Measurements from ENCODE around the gene MYL11.

- TF ChIP-seq POLR2A (IDR thresholded peaks at IDR 0.05), result no peak
- TF ChIP-seq, protein P1, sequence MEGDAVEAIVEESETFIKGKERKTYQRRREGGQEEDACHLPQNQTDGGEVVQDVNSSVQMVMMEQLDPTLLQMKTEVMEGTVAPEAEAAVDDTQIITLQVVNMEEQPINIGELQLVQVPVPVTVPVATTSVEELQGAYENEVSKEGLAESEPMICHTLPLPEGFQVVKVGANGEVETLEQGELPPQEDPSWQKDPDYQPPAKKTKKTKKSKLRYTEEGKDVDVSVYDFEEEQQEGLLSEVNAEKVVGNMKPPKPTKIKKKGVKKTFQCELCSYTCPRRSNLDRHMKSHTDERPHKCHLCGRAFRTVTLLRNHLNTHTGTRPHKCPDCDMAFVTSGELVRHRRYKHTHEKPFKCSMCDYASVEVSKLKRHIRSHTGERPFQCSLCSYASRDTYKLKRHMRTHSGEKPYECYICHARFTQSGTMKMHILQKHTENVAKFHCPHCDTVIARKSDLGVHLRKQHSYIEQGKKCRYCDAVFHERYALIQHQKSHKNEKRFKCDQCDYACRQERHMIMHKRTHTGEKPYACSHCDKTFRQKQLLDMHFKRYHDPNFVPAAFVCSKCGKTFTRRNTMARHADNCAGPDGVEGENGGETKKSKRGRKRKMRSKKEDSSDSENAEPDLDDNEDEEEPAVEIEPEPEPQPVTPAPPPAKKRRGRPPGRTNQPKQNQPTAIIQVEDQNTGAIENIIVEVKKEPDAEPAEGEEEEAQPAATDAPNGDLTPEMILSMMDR (IDR thresholded peaks at IDR 0.05), result no peak
Observed at GRCh38 chr16:30369091-30369937, 5.3 kb upstream of the MYL11 start.

Data from prostate gland (tissue), 2 donors.